ENCODE measurements around the gene LRRC4C. TPM values are rescaled to one million over a fixed set of nuclear protein-coding genes. Genes with fewer than 3 reads are reported as not detected.

LRRC4C gene
- total and polyA plus RNA-seq, 4 donors = 0.10 to 0.93 (median 0.30) TPM

- Histone ChIP-seq H3K36me3 (ENCODE audit: control insufficient read depth in 4 of 4, insufficient read depth in 3 of 4, low read depth in 1 of 4, low read length in 3 of 4) (no peaks in the 10 kb centered on the region), H3K27me3 (ENCODE audit: control insufficient read depth in 4 of 4, insufficient read depth in 4 of 4, low read length in 3 of 4) (no peaks in the 10 kb centered on the region), H3K4me3 (ENCODE audit: low read depth in 1 of 3, low read length in 3 of 3) (no peak overlapping the region), H3K4me1 (ENCODE audit: control insufficient read depth in 4 of 4, insufficient read depth in 4 of 4, low read length in 3 of 4) (peaks cover 2 to 17% (median 9%) of the 10 kb centered on the region in 4 donors), H3K27ac (ENCODE audit: low read depth in 1 of 2, low read length in 2 of 2) (no peak overlapping the region), H3K9ac (ENCODE audit: low read depth in 1 of 2, low read length in 2 of 2) (no peak overlapping the region), H3K9me3 (ENCODE audit: control insufficient read depth in 4 of 4, low read length in 3 of 4) (no peaks in the 10 kb centered on the region)
- TF ChIP-seq, protein P1, sequence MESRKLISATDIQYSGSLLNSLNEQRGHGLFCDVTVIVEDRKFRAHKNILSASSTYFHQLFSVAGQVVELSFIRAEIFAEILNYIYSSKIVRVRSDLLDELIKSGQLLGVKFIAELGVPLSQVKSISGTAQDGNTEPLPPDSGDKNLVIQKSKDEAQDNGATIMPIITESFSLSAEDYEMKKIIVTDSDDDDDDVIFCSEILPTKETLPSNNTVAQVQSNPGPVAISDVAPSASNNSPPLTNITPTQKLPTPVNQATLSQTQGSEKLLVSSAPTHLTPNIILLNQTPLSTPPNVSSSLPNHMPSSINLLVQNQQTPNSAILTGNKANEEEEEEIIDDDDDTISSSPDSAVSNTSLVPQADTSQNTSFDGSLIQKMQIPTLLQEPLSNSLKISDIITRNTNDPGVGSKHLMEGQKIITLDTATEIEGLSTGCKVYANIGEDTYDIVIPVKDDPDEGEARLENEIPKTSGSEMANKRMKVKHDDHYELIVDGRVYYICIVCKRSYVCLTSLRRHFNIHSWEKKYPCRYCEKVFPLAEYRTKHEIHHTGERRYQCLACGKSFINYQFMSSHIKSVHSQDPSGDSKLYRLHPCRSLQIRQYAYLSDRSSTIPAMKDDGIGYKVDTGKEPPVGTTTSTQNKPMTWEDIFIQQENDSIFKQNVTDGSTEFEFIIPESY (IDR thresholded peaks at IDR 0.05) = no peak
- no peak for TF ChIP-seq SP1 (IDR thresholded peaks at IDR 0.05)
- TF ChIP-seq FOXA2 (IDR thresholded peaks at IDR 0.05) = no peak
- DNase-seq (ENCODE audit: low spot score) = no peak
- 51% methylated on average over 7 of the region's 7 CpGs for WGBS
Measured at GRCh38 chr11:40291741-40292140, 1167.7 kb downstream of the LRRC4C start.

DNA sequence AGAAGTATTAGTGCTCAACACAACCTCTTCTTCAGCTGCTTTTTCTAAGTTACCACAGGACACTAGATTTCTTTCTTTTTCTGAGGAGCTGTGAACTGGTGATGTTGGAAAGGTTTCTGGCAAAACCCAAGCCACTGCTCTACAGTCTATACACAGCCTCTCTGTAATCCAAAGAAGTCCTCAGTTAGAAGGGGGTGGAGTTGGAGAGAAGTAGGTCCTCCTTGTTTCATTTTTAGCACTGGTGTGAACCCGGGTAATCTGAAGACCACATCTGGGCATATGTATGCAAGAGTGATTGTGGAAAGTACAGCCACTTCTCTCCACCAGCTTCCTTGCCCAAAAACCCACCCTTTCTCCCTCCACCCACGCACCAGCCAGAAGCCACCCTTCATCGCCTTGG is 1168.1 kb downstream of the LRRC4C start:
- H3K27ac ChIP-seq (ENCODE audit: low read depth in 1 of 2, low read length in 2 of 2) = no peak overlapping the region
- TF ChIP-seq HNF4G (IDR thresholded peaks at IDR 0.05) = no peak
- TF ChIP-seq HNF4A (conservative IDR thresholded peaks at IDR 0.05) = no peak
- no peak for TF ChIP-seq FOXA2 (IDR thresholded peaks at IDR 0.05)
- TF ChIP-seq YY1 (IDR thresholded peaks at IDR 0.05) = no peak
- H3K9ac ChIP-seq (ENCODE audit: low read depth in 1 of 2, low read length in 2 of 2) = no peak overlapping the region
- no peaks in the 10 kb centered on the region for H3K27me3 ChIP-seq (ENCODE audit: control insufficient read depth in 4 of 4, insufficient read depth in 4 of 4, low read length in 3 of 4)
- 53% methylated on average over 3 of the region's 3 CpGs for WGBS
- no peak for DNase-seq (ENCODE audit: low spot score)
- no peaks in the 10 kb centered on the region for H3K9me3 ChIP-seq (ENCODE audit: control insufficient read depth in 4 of 4, low read length in 3 of 4)
- no peak overlapping the region for H3K4me3 ChIP-seq (ENCODE audit: low read depth in 1 of 3, low read length in 3 of 3)
- H3K4me1 ChIP-seq (ENCODE audit: control insufficient read depth in 4 of 4, insufficient read depth in 4 of 4, low read length in 3 of 4) = peaks cover 2 to 17% (median 9%) of the 10 kb centered on the region in 4 donors
- no peaks in the 10 kb centered on the region for H3K36me3 ChIP-seq (ENCODE audit: control insufficient read depth in 4 of 4, insufficient read depth in 3 of 4, low read depth in 1 of 4, low read length in 3 of 4)

- Histone ChIP-seq H3K4me3 (ENCODE audit: low read depth in 1 of 3, low read length in 3 of 3) (no peak overlapping the region), H3K4me1 (ENCODE audit: control insufficient read depth in 4 of 4, insufficient read depth in 4 of 4, low read length in 3 of 4) (peaks cover 2 to 17% (median 9%) of the 10 kb centered on the region in 4 donors), H3K9me3 (ENCODE audit: control insufficient read depth in 4 of 4, low read length in 3 of 4) (no peaks in the 10 kb centered on the region), H3K9ac (ENCODE audit: low read depth in 1 of 2, low read length in 2 of 2) (no peak overlapping the region), H3K27me3 (ENCODE audit: control insufficient read depth in 4 of 4, insufficient read depth in 4 of 4, low read length in 3 of 4) (no peaks in the 10 kb centered on the region), H3K27ac (ENCODE audit: low read depth in 1 of 2, low read length in 2 of 2) (no peak overlapping the region), H3K36me3 (ENCODE audit: control insufficient read depth in 4 of 4, insufficient read depth in 3 of 4, low read depth in 1 of 4, low read length in 3 of 4) (no peaks in the 10 kb centered on the region)
- no peak for DNase-seq (ENCODE audit: low spot score)
- TF ChIP-seq, protein P2, sequence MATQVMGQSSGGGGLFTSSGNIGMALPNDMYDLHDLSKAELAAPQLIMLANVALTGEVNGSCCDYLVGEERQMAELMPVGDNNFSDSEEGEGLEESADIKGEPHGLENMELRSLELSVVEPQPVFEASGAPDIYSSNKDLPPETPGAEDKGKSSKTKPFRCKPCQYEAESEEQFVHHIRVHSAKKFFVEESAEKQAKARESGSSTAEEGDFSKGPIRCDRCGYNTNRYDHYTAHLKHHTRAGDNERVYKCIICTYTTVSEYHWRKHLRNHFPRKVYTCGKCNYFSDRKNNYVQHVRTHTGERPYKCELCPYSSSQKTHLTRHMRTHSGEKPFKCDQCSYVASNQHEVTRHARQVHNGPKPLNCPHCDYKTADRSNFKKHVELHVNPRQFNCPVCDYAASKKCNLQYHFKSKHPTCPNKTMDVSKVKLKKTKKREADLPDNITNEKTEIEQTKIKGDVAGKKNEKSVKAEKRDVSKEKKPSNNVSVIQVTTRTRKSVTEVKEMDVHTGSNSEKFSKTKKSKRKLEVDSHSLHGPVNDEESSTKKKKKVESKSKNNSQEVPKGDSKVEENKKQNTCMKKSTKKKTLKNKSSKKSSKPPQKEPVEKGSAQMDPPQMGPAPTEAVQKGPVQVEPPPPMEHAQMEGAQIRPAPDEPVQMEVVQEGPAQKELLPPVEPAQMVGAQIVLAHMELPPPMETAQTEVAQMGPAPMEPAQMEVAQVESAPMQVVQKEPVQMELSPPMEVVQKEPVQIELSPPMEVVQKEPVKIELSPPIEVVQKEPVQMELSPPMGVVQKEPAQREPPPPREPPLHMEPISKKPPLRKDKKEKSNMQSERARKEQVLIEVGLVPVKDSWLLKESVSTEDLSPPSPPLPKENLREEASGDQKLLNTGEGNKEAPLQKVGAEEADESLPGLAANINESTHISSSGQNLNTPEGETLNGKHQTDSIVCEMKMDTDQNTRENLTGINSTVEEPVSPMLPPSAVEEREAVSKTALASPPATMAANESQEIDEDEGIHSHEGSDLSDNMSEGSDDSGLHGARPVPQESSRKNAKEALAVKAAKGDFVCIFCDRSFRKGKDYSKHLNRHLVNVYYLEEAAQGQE (IDR thresholded peaks at IDR 0.05) = no peak
- TF ChIP-seq, protein P3, sequence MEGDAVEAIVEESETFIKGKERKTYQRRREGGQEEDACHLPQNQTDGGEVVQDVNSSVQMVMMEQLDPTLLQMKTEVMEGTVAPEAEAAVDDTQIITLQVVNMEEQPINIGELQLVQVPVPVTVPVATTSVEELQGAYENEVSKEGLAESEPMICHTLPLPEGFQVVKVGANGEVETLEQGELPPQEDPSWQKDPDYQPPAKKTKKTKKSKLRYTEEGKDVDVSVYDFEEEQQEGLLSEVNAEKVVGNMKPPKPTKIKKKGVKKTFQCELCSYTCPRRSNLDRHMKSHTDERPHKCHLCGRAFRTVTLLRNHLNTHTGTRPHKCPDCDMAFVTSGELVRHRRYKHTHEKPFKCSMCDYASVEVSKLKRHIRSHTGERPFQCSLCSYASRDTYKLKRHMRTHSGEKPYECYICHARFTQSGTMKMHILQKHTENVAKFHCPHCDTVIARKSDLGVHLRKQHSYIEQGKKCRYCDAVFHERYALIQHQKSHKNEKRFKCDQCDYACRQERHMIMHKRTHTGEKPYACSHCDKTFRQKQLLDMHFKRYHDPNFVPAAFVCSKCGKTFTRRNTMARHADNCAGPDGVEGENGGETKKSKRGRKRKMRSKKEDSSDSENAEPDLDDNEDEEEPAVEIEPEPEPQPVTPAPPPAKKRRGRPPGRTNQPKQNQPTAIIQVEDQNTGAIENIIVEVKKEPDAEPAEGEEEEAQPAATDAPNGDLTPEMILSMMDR (IDR thresholded peaks at IDR 0.05; ENCODE audit: low read depth, low read length, missing input control) = no peak
- TF ChIP-seq GABPA (IDR thresholded peaks at IDR 0.05 in 1 of 2, conservative IDR thresholded peaks at IDR 0.05 in 1 of 2) = no peak
- TF ChIP-seq HNF4A (conservative IDR thresholded peaks at IDR 0.05) = no peak
- TF ChIP-seq, protein P1 (IDR thresholded peaks at IDR 0.05) = no peak
- TF ChIP-seq EGR1 (IDR thresholded peaks at IDR 0.05; ENCODE audit: low read depth in 2 of 2) = no peak
- no peak for TF ChIP-seq HNF4G (IDR thresholded peaks at IDR 0.05)
- TF ChIP-seq SP1 (IDR thresholded peaks at IDR 0.05) = no peak
- TF ChIP-seq, protein P4, sequence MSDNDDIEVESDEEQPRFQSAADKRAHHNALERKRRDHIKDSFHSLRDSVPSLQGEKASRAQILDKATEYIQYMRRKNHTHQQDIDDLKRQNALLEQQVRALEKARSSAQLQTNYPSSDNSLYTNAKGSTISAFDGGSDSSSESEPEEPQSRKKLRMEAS (IDR thresholded peaks at IDR 0.05) = no peak
- TF ChIP-seq, protein P5, sequence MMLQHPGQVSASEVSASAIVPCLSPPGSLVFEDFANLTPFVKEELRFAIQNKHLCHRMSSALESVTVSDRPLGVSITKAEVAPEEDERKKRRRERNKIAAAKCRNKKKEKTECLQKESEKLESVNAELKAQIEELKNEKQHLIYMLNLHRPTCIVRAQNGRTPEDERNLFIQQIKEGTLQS (IDR thresholded peaks at IDR 0.05) = no peak
- no peak for TF ChIP-seq FOXA2 (IDR thresholded peaks at IDR 0.05)
- TF ChIP-seq YY1 (IDR thresholded peaks at IDR 0.05) = no peak
- no peak for TF ChIP-seq RXRA (IDR thresholded peaks at IDR 0.05)
- TF ChIP-seq NR2F2 (IDR thresholded peaks at IDR 0.05) = no peak
- no peak for TF ChIP-seq JUND (IDR thresholded peaks at IDR 0.05)
- no peak for TF ChIP-seq FOXA1 (IDR thresholded peaks at IDR 0.05)
- 57% methylated on average over 2 of the region's 2 CpGs for WGBS
Measured at GRCh38 chr11:40290171-40290631, 1169.3 kb downstream of the LRRC4C start.

Measured in liver (tissue), 9 donors.